Nasal cavity respiratory epithelium epithelial cell of viscerocranial mucosa (primary cell): ENCODE data around the gene TRAK2. TPM values are rescaled to one million over a fixed set of nuclear protein-coding genes. Genes with fewer than 3 reads are reported as not detected.

Source experiments
- total RNA-seq: library from RNA; depleted of rRNA; stranded (reverse); fragments of >200 nt; gene quantifications from 2 replicates; pipeline ENCODE4 v1.2.3, GENCODE V29; 2014

TRAK2 gene
- total RNA-seq = 8.2 and 21.4 TPM in 2 replicates

DNA sequence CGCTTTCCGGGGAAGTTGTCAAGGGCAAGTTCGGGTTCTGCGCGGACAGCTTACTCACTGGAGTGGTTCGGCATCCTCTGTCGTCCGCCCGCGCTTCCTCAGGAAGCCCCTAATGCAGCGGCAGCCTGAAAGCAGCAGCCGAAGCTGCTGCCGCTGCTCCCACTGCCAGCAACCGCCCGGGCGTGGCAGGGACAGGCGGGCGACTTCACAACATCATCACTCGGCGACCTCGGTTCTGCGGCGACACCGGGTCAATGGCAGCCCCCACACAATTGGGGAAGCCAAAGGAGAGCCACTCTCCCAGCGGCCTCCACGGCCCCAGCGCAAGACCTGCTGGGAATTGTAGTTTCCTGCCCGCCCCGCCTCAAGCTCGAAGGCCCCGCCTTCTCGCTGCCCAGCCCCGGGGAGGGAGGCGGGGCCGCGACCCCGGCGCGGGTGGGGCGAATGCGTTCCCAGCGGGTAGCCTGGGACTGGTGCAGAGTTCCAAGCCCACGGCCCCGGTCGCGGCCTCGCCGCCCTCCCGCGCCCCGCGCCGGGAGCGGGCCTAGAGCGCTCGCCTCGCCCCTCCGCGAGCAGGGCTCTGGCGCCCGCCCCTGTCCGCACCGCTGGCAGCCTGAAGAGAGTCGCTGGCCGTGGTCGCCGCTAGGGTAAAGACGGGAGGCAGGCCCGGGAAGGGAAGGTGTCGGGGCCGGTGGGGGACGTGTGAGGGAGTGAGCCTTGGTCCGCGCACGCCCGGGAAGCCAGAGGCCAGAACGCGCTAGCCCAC is at the start of gene TRAK2, which contains the start of gene STRADB:
Gene TRAK2 (minus strand): TSS at position 167 of the 766 bp plus-strand sequence. CDS start 30,951 bp downstream, outside the sequence.
Gene STRADB (plus strand): TSS at position 449 of the 766 bp plus-strand sequence. CDS start 3,101 bp downstream, outside the sequence.

DNA sequence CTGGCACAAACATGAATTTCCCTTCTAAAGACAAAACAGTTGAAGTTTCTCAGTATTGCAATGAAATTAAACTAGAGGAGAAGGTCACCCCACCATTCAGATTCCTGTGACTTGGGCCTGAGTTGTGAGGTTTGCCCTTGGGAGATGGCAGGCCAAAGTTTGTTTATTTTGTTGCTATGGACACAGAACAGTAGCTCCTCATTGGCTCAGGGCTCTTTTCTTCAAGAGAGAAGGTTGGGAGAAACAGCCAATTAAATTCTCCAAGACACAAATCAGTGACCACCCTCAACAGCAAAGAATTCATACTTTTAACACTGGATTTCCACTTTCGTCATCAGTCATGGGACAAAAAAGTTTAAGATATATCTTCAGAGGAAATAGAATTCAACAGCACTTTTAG is 94.0 kb downstream of the TRAK2 start, which contains the start of gene FLACC1:
Gene FLACC1 (minus strand): TSS at position 125 of the 400 bp plus-strand sequence. CDS start 5,941 bp downstream, outside the sequence.

Other genes with a start within 250 kb of the TRAK2 start
- gene CASP8, start 190.9 kb downstream of the TRAK2 start, total RNA-seq = 25.6 and 40.2 TPM in 2 replicates
- 0.34 and 0.71 TPM in 2 replicates for gene FLACC1, start 94.1 kb downstream of the TRAK2 start, total RNA-seq
- gene STRADB, start 282 bp upstream of the TRAK2 start, total RNA-seq = 25.3 and 25.6 TPM in 2 replicates
- gene TMEM237, start 192.0 kb upstream of the TRAK2 start, total RNA-seq = 26.3 and 27.7 TPM in 2 replicates
- under 0.01 and 0.07 TPM in 2 replicates for gene MPP4, start 247.2 kb upstream of the TRAK2 start, total RNA-seq